GM19240 (cell line): ENCODE results near the gene ITGA2.
"Not testable (repeated sequence)": the region's sequence is repeated elsewhere in the genome, so short reads cannot be mapped to it uniquely, and the experiment has no call there.

Experiments
- DNase-seq: peaks from one replicate; pipeline ENCODE4 v3.0.0; 2011; ENCODE audit warnings: low spot score; ENCODE audit not compliant: insufficient read length

ITGA2 gene

GRCh38 chr5:52989025-52989780 lies at the start of gene ITGA2:
Gene ITGA2, plus strand, starts transcription at chr5:52989352. Its CDS starts 117 bp downstream, at chr5:52989469.
- no peak for DNase-seq

- DNase-seq, result no peak
Observed at GRCh38 chr5:52943285-52943684, 45.9 kb upstream of the ITGA2 start.

GRCh38 chr5:52943808-52944207 lies 45.3 kb upstream of the ITGA2 start:
- no peak for DNase-seq

GRCh38 chr5:52945040-52945439 lies 44.1 kb upstream of the ITGA2 start:
- no peak for DNase-seq

GRCh38 chr5:52947208-52947607 lies 41.9 kb upstream of the ITGA2 start:
- no peak for DNase-seq

GRCh38 chr5:52947851-52948250 lies 41.3 kb upstream of the ITGA2 start:
- no peak for DNase-seq

DNA sequence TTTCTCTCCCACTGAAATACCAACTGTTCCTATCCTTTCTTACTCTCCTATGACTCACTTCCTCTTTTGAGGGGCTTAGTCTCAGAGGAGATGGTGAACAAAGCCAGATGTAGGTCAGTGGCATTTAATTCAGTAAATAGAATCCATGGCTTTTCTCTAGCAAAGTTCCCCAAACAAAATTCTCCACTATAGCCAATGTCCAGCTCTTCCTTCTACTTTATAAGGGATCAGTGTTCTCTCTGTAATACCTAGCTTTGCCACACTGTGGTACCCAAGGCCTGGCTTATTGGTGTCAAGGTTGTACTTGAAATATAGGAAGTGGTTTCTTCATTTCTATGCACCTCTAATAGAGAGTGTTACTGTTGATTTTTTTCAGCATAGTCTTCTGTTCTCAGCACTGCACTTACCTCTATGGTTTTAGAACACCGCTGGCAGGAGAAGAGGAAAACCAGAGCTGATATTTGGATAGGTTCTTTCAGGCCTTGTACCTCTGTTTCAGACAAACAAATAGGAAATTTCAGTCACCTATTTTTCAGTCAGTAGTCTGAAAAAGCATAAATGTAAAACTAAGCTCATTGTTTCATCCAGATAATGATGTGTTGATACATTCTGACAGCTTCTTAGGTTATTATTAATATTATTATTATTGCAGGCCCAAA lies 40.6 kb upstream of the ITGA2 start:
- DNase-seq, result peak; percentile 11

DNA sequence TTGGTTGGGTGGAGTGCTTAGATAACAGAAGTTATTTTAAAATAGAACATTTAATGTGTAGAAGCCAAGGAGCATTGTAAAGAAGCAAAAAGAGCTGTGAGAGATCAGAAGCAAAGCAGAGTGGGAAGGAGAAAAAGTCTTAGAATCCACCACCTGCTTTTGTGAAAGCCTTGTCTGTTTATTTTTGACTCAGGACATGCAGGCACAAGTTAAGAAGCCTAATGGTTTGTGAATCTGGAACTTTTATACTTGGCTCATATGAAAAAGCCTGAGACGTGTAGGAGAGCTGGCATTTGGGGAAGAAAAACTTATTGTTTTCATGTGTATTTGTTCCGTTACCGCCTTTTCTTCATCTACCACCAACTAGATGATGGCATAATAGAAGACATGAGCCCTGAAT lies 38.5 kb upstream of the ITGA2 start:
- DNase-seq, result no peak

GRCh38 chr5:52952483-52952882 lies 36.7 kb upstream of the ITGA2 start:
- no peak for DNase-seq

DNA sequence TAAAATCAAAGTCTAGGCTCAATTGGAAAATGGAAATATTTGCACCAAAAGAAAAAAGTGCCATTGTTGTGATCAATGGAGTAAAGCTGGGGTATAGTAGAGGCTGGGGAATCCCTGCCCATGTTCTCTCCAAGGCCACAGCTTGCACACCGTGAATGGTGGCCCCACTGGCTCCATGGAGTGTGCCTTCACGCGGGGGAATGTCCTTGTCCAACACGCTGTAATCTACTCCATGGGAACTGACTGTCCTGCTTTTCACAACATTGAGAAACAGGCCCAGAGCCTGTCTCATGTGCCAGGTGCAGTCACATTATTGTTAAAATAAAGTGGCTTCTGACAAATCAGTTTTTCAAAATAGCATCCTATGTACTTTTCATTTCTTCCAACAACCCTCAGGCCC lies 33.1 kb upstream of the ITGA2 start:
- no peak for DNase-seq

DNA sequence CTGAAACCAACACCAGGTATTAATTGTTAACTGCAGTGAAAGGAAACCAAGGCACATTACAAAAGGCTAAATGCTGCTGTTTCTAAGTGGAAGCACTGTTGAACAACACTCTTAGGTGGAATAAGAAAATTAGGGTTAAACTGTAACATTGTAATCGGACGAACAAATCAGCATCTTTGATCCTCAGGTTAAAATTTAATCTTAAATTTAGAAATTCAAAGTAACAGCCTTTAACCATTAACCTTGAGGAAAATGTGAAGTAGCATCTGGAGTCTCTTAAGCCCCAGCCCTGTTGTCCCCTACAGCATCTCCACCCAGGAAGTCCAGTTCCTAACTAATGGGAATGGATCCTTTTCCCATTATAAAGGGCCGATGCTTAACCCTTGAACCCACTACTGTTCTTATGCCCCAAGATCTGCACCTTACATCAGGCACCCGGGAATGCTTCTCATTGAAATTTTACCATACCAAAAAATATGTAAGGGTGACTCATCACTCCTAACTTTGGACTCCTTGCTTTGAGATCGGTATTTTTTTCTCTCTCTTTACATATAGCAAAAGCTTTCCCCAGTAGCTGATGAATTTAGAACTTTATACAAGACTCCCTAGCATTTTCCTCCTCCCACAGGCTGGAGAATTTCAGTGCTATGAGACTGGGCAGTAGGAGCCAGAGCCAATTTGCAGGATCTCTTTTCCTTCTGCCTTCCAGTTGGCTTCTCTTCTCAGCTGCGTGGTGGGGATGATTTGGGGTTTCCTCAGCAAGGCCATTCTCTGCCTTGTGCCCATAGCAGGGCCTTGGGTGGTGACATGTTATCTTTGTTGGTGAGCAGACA lies 32.0 kb upstream of the ITGA2 start:
- DNase-seq, result no peak

DNA sequence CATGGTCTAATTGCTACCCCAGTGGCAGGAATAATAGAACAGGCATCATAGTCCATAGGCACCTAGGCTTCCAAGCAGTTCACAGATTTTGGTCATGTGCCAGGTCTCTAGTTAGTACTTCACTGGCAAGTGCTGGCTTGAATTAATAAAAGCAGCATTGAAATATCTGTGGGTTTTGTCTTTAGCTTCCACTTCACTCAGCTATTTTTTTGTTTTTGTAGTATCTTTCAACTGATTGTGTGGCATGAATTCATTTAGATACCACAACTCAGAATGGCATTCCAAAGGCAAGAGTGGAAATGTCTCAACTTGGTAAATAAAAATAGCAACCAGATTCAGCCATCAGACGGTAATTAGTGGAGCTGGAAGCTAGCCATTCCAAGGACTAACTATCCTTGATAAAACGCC lies 27.9 kb upstream of the ITGA2 start:
- DNase-seq, result no peak

- DNase-seq, result no peak
Observed at GRCh38 chr5:52963636-52964035, 25.5 kb upstream of the ITGA2 start.

DNA sequence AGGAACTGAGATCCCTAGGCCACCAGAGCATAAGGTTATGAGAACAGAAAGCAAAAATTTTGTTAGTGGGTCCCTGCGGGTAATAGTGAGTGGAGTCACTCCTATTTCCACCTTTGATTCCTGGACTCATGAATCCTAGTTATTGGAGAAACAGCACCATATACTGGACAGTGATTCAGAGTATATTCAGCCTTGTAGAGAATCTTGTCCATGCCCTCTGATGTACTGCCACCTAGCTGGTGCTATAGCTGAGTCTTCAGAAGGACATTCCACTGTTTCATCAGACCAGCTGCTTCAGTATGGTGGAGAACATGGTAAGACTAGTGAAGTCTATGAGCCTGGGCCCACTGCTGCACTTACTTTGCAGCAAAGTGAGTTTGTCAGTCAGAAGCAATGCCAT lies 25.0 kb upstream of the ITGA2 start:
- DNase-seq, result no peak

- DNase-seq, result not testable (repeated sequence)
Observed at GRCh38 chr5:52976157-52976556, 13.0 kb upstream of the ITGA2 start.

- DNase-seq, result no peak
Observed at GRCh38 chr5:52977264-52977897, 11.8 kb upstream of the ITGA2 start.

- DNase-seq, result no peak
Observed at GRCh38 chr5:52981507-52981906, 7.6 kb upstream of the ITGA2 start.

DNA sequence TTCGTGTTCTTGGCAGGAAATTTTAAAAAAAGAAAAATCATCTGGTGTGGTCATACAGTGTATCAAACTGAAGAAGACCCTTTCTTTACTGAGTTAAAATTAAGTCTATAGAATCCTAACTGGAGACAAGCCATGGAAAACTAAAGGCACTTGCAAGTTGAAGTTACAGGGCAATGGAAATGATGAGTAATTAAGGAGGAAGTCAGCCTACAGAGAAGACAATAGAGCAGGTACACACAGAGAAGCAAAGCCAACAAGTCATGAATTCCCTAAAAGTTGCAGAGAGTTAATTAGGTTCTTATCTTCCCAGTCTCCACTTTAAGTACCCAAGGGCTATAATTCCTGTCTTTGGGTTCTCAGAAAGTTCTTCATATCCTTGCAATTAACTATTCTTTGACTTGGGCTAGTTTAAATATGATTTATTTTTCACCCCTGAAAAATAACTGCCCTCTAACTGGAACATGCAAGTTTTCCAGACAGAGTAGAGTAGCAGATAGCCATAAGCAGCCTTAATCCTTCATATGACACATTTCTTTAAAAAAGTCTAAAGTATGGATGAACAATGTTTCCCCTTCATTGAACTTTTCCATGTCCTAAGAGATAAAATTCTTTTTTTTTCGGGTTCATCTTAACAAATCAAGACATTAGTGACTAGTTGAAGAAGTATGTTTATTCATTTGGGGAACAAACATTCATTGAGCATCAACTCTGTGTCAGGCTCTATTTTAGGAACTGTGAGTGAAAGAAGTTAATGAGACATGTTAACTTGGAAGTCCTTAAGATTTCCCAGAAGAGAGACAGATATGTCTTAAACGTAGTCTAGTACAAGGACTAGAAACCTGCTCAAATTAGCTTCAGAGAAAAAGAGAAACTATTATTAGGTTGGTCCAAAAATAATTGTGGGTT lies 5.2 kb upstream of the ITGA2 start:
- DNase-seq, result no peak

DNA sequence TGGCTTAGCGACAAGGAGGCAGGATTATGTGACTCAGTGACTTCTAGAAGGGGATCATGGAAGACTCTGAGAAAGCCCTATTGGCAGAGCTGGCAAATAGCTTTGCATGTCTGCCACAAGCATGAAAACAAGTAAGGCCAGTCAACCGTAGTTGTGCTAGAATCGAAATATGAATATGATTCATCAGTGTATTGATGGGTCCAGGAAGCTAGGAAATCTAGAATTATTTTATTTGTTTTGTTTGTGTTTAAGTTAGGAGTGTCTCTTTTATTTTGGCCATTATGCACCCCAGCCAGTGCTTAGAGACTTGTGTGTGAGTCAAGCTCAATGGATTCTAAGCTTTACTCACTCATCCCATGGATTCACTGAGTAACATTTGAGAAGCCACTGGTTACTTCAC lies 3.8 kb upstream of the ITGA2 start:
- no peak for DNase-seq

- no peak for DNase-seq
Observed at GRCh38 chr5:52987711-52988331, 1.3 kb upstream of the ITGA2 start.
